HG03159 (cell line): Measurements from ENCODE around the gene LSM7.
"Not testable (repeated sequence)": the region's sequence is repeated elsewhere in the genome, so short reads cannot be mapped to it uniquely, and the experiment has no call there.

ENCODE experiments used
- ATAC-seq: cut with Tn5 transposase; IDR thresholded peaks from one replicate; pipeline ENCODE4 v1.9.1; 2021; ENCODE audit warnings: mild to moderate bottlenecking, moderate library complexity; ENCODE audit not compliant: unreplicated experiment

The LSM7 gene

DNA sequence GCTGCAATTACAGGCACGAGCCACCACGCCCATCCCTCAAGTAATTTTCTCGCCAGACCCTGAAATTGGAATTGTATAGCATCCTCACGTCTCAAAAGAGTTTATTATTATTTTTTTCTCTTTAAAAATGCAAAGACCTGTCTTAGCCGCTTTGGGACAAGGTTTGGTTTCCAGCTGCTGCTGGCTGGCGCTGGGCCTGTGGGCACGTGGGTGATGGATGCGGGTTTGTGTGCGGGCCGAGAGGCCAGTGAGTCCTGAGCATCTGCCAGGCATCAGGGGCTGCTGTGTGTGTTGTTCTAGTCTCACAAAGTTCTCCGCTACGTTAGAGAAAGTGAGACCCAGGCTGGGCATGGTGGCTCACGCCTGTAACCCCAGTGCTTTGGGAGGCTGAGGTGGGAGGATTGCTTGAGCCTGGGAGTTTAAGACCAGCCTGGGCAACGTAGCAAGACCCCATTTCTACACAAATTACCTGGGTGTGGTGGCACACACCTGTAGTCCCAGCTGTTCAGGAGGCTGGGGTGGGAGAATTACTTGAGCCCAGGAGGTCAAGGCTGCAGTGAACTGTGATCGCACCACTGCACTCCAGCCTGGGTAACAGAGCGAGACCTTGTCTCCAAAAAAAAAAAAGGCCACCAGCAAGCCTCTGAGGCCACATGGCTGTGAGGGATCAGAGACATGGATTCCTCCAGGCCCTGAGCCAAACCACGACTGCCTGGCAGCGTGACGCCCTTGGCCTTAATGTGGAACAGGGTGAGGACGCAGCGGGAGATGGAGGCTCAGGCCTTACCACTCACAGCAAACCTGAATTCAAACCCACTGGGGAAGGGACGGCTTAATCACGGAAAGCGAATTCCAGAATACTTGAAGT lies 27.0 kb upstream of the LSM7 start:
- ATAC-seq = no peak

DNA sequence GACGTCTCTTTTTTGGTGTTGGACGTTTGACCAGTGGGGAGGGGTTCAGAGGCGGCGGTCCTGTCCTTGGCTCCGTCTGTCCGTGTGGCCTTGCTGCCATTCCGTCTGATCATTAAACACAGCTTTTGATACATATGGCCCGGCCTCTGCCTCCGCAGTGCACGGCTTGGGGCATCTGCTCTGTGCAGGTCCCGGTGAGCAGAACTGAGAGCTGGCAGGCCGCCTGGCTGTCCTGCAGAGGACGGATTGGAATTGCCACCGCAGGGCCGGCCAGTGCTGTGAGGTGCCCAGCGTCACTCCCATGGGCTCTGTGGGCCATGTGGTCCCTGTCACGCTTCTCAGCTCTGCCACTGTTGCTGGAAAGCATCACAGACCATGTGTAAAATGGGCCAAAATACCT lies 26.3 kb upstream of the LSM7 start:
- no peak for ATAC-seq

DNA sequence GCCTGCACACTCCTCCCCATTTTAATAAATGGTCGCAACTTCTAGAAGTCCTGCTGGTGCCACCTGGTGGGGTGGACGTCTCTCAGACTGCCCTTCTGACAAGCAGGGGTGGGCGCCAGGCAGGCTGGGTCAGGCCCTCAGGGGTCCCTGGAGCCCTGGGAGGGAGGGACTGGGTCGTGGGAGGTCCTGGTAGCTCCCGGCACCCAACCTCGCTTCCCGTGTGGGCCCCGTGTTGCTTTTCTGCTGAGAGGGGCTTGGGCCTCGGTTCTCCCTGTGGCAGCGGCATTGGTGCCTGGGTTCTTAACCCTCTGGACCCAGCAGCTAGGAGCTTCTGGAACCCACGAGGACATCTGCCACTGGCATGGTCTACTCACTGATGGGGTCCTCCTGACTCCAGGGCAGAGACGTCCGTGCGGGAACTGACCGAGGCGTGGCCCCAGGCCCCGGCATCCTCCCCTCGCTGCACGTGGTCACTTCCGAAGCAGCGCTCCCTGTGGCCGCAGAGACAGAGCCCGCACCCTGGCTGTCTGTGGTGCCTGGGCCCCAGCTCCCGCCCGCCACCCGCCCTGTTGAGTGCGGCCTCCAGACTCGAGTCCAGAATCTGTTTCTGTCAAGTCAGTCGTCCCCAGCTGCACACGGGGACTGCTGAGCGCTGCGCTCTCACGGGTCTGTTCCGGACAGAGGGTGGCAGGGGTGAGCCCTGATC lies 25.7 kb upstream of the LSM7 start:
- no peak for ATAC-seq

DNA sequence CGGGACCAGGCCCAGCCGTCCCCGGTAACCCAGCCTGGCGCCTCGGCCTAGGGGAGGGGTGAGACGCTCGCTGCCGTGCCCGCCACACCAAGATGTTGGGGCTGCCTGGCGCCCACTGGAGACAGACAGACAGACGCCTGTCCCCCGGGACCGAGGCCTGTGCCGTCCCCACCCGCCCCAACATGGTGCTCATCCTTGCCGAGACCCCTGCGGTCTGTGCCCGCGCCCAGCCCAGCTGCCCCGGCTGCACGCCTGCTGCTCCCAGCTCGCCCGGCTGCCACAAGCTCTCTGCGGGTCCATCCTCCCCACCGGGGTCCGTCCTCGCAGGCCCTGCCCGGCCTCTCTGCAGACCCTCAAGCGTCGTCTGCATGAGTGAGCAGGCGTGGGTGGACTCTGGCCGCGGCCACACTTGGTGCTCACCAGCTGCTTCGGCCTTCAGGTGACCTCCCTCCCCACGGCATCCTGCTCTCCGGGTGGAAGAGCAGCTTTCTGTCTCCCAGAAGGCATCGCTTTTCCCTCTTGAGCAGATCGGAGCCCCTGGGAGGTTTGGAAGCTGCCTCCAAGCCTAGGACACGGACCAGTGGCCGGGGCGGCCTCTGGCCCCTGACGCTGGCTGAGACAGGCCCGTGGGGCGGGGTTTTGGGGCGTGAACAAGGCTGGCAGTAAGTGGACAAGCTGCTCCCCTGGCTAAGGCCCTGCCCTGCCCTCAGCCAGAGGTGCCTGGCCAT lies 24.9 kb upstream of the LSM7 start:
- no peak for ATAC-seq

DNA sequence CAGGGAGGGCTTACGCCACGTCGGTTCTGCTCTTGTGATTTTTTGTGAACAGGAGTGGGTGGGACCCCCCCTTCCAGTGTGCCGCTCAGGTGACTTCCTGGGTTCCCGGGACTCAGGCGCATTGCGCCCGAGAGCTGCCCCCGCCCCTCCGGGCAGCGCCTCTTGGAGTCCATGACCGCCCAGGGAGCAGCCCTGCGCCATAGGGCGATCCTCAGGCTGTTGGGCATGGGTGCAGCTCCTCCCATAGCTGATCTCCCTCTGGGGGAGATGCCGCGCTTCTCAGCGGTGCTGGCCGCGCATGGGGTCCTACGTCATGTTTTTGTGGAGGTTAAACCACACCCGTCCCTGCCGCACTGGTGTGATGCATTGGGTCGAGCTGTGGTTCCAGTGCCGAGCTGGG lies 23.7 kb upstream of the LSM7 start:
- no peak for ATAC-seq

DNA sequence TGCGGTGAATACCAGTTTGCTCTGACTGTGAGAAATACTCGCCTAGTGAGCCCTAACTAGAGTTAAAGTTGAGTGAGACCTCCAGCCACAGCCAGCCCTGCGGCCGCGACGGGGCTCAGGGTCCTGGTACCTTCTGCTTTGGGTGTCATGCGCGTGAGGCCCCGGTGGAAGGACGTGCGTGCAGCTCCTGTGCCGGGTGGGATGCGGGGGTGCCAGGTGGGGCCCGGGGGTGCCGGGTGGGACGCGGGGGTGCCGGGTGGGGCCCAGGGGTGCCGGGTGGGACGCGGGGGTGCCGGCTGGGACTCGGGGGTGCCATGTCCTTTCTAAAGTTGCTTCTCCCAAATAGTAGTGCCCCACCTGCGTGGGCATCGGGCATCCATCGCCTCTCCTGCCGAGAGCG lies 23.2 kb upstream of the LSM7 start:
- ATAC-seq = no peak

DNA sequence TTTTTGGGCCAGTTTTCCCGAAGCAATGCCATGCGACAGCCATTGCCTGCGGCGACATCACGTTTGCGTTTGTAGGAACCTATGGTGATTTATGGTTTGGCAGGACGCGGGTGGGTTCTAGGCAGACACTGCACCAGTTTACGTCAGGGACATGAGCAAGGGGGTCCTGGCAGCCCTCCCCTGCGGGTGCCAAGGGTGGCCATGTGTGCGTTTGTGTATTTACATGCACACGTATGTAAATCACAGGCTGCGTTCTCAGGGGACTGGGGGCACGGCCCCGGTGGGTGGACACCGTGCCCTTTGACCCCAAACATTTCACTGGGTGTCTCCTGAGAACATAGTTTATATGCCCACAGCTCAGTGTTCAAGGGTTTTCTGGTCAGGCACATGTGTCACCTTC lies 22.3 kb upstream of the LSM7 start:
- ATAC-seq = no peak

DNA sequence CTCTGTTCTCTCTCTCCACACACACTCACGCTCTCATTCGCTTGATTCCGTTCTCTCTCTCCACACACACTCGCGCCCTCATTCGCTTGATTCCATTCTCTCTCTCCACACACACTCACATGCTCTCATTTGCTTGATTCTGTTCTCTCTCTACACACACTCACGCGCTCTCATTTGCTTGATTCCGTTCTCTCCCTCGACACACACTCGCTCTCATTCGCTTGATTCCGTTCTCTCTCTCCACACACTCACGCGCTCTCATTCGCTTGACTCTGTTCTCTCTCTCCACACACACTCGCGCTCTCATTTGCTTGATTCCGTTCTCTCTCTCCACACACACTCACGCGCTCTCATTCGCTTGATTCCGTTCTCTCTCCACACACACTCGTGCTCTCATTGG lies 21.4 kb upstream of the LSM7 start:
- not testable (repeated sequence) for ATAC-seq

DNA sequence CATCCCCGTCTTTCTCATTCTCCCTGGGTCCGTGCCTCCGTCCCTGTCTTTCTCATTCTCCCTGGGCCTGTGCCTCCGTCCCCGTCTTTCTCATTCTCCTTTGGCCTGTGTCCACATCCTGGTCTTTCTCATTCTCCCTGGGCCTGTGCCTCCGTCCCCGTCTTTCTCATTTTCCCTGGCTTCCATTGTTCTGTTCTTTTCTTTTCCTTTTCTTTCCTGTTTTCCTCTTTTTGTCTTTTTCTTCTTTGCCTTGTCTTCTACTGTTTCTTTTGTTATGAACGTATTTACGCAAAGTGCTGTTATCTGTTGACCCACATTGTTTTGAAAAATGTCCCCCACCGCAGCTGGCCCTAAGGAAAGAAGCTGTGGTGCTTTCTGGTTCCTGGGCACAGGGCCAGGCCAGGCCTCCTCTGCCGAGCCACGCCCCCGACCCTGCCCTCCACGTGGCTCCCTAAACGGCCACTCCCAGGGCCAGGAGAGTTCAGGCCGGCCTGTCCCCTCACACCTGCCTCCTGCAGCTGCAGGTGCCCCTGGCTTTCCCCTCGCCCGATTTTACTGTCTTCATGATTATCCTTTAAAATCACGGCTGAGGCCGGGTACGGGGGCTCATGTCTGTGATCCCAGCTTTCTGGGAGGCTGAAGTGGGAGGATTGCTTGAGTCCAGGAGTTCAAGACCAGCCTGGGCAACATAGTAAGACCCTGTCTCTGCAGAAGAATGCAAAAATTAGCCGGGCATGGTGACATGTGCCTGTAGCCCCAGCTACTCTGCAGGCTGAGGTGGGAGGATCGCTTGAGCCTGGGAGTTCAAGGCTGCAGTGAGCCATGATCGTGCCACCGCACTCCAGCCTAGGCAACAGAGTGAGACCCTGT lies 17.6 kb upstream of the LSM7 start:
- no peak for ATAC-seq

DNA sequence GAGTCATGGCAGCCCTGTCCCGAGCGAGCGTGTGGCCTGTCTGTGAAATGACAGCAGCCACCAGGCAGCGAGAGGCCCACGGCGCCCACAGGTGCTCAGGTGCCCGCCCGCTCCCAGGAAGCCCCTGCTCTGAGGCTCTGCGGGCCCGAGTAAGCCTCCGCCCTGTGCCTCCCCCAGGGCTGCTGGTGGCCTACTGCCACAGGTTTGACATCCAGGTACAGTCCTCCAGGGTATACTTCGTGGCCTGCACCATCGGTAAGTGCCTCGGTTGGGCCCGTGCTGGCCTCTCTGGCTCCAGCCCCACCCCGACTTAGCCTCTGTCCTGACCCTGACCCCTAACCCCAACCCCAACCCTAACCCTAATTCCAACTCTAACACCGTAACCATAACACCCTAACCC lies 16.7 kb upstream of the LSM7 start:
- no peak for ATAC-seq

DNA sequence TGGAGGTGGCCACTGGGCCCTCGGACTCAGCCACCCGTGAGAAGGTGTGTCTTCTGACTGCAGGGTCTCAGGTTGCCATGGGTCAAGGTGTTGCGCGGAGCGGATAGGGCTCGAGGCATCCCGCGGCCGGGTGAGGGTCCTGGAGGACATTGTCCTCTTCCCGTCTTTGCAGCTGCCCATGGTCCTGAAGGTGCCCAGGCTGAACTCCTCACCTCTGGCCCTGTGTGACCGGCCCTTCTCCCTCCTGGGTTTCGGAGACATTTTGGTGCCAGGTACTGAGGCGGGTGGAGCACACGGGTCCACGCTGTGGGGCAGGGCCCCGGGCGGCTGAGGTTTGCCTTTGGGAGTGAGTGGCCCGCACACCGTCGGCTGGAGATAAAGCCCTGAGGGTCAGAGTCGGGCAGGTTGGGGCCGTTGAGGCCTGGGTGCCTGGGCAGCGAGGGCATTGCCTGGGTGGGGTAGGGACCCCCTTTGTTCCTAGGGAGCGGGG lies 16.0 kb upstream of the LSM7 start:
- no peak for ATAC-seq

DNA sequence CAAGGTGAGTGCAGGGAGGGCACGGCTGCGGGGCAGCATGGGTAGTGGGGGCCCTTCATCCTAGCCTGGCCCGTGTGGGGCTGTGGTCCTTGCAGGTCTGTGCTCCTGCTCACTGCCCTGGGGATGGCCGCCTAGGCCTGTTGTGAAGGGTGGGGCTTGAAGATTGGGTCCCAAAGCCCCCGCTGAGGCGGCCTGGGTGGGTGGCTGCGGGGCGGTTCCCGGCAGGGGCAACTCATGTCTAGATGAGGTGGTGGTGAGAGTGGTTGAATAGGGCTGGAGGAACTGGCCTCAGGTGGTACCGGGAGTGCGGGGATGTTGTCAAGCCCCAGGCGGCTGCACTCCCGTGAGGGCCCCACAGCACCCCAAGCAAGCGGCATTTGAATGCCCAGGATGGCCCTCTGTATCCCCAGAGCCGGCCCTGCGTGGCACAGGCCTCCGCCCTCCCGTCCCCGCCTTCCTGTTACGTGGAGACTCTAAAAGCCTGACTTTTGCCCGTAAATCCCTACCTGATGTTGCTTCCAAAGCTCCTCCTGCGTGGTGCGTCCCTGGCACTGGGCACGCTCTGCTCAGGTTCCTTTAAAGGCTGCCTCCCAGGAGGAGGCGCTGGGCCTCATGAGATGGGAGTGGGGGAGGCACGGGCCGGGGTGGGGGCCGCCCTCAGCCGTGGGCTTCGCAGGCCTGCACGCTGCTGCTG lies 15.1 kb upstream of the LSM7 start:
- ATAC-seq = no peak

DNA sequence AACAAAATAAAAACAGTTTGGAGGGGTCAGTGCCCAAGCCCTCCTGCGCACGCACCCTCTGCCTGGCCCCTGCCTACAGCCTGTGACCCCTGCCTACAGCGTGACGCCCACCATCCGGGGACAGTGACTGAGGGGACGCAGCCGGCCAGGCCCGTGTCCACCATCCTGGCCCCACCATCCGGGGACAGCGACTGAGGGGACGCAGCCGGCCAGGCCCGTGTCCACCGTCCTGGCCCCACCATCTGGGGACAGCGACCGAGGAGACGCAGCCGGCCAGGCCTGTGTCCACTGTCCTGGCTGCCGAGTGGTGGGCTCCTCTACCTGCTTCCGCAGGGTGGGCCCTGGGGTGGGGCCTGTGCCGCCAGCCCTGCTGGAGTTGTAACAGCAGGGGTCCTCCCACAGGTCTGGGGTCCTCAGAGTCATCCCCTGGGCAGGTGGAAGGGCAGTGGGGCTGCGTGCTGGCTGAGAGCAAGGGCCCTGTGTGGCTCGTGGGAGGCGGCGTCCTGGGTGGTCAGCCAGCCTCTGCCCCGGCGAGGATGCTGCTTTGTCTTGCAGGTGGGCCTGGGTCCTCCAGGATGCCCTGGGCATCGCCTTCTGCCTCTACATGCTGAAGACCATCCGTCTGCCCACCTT lies 14.4 kb upstream of the LSM7 start:
- no peak for ATAC-seq

DNA sequence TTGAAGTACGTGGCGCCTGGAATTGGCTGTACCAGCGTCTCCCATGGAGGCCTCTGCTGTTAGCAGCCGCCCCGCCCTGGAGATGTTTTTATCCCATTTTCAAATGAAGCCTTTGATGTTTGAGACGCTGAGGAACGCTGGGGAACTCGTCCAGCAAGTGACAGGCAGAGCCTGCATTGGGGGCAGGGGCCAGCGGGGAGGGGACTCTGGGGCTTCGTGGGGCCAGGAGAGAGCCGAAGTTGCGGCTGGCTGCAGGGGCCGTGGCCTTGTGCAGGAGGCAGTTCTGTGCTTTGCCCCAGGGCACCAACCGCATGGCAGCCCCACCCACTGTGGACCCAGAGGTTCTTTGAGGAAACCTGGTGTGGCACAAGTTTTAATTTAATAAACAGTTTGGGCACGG lies 13.6 kb upstream of the LSM7 start:
- ATAC-seq = no peak

DNA sequence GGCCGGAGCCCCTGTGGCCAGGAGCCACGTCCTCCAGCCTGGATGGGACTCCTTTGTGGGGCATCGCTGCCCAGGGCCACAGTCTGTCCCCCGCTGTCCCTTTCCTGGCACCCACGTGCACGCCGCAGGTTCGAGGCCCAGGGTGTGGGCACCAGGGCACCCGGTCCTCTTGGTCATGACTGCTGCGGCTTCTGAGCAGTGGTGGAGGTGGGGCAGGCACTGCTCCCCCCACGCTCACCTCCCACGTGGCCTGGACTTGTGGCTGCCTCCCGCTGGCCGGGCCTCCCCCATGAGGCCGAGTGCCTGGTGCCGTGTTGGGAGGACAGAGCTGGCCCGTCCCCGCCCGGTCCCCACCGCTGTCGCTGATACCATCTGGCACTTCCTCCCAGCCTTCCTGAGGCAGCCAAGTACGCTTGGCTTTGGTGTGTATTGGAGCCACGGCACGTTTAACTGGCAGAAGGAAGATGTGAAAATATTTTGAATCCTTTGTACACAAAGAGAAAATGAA lies 12.9 kb upstream of the LSM7 start:
- ATAC-seq = no peak

DNA sequence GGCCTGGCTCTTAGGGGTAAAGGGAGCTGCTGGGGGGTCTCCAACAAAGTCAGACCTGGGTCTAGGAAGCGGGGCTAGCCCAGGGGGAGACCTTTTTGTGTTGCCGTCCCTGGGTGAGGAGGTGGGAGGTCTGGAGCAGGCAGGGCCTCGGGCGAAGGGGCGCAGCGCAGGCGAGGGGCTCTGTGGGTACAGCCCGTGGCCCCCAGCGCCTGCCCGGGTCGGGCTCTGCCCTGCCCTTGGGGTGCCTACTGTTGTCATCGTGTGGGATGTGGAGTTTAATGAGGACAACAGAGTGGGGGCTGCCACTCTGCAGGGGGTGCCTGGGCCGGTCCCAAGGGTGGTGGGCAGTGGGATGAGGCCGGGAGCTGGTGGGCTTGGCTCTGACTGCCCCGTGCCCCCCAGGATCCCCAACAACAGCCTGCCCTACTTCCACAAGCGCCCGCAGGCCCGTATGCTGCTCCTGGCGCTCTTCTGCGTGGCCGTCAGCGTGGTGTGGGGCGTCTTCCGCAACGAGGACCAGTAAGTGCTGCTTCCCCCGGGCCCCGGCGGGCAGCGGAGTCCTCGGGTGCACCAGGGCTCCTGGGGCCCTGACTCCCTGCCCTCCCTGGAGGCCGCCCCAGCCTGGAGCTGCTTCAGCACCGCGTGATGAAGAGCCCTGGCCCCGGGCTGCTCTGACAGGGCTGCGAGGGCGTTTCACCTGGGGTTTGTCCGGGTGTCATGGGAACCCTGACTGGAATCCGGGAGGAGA lies 12.3 kb upstream of the LSM7 start:
- ATAC-seq = no peak

DNA sequence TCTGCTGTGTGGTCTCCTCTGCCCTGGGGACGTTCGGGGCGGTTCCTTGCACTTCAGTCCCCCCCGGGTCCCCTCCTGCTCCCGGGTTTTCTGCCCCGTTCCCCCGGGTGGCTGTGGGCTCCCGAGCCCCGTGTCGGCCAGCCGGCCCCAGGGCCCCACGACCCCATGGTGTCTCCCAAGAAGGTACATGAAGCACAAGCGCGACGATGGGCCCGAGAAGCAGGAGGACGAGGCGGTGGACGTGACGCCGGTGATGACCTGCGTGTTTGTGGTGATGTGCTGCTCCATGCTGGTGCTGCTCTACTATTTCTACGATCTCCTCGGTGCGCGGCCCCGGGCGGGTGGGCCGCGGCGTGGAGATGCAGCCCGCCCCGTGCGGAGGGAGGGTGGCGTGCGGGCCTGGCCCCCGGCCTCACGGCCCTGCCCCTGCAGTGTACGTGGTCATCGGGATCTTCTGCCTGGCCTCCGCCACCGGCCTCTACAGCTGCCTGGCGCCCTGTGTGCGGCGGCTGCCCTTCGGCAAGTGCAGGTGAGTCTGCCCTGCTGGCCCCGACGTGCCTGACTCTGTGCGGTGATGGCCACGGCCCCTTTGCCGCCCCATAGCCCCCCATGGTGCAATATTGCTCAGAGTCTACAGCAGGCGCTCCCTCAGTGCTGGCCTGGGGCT lies 11.4 kb upstream of the LSM7 start:
- no peak for ATAC-seq
